GM18505 (cell line): ENCODE results near the gene NELL2.
A peak's percentile ranks its signal among the peaks of the same experiment; 100 is the strongest.
"Not testable (repeated sequence)": the region's sequence is repeated elsewhere in the genome, so short reads cannot be mapped to it uniquely, and the experiment has no call there.

Experiments used
- ATAC-seq: cut with Tn5 transposase; IDR thresholded peaks from one replicate; pipeline ENCODE4 v1.9.1; 2021; ENCODE audit not compliant: unreplicated experiment
- POLR2A ChIP-seq: IDR thresholded peaks from 4 replicates; pipeline ENCODE4 v1.6.1; 2011; ENCODE audit warnings: borderline replicate concordance; ENCODE audit not compliant: insufficient read depth, insufficient read length; ENCODE audit errors: extremely low read depth

NELL2 gene

DNA sequence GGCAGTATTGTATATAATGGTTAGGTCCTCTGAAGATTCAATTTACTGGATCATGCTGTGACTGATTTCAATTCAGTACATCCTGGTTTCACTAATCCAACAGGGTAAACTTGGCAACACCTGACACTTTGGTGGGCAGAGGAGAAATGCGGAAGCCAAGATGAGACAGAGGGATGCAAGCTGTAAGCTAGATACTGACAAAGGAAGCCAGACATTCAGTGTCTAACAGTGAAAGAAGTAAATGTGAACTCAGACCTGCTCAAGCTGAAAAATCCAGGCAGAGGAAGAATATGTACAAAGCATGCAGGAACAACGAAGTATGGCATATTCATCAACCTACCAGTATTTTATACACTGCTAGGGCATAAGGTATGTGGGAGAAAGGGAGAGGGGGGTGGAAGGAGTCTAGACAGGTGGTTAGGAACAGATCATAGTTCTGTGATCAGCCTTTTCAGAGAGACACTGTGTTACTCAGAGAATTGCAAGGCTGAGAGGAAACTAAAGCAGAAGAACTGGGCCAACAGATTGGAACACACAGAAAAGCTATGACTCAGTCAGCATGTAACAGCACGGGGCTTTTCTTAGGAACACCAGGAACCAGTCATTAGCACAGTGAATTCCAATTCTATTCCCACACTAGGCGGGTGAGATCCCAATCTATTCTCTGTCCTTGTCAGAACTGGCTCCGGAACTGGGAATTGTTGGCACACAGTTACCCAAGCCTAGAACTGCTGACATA, 40.3 kb downstream of the NELL2 start:
- no peak for TF ChIP-seq POLR2A
- no peak for ATAC-seq

GRCh38 chr12:44834996-44835395, 41.1 kb downstream of the NELL2 start:
- not testable (repeated sequence) for ATAC-seq

DNA sequence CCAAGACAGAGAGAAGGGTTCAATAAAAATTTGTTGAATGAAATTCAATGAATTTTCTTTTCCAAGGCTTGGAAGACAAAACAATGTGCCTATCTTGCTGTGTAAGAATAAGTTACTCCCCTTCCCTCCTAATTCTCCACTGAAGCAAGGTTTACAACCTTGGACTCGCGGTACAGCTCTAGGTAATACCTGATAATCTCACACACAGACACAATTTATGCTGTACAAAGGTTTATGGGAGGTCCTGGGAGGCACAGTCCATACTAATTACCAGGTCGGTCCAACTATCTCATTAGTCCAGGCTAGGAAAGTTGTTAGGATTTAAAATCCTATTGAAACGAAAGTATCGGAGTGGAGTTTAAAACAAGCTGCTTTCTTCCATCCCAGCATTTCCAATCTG, 42.6 kb downstream of the NELL2 start:
- ATAC-seq, result no peak
- TF ChIP-seq POLR2A, result no peak

GRCh38 chr12:44830566-44831055, 45.5 kb downstream of the NELL2 start:
- no peak for TF ChIP-seq POLR2A
- no peak for ATAC-seq

GRCh38 chr12:44829045-44829444, 47.1 kb downstream of the NELL2 start:
- no peak for ATAC-seq
- no peak for TF ChIP-seq POLR2A

GRCh38 chr12:44827832-44828438, 48.2 kb downstream of the NELL2 start:
- no peak for TF ChIP-seq POLR2A
- no peak for ATAC-seq

GRCh38 chr12:44821702-44822101, 54.4 kb downstream of the NELL2 start:
- ATAC-seq, result not testable (repeated sequence)

GRCh38 chr12:44819884-44820283, 56.2 kb downstream of the NELL2 start:
- TF ChIP-seq POLR2A, result no peak
- ATAC-seq, result no peak

- TF ChIP-seq POLR2A, result no peak
- ATAC-seq, result no peak
Observed at GRCh38 chr12:44817687-44818086, 58.4 kb downstream of the NELL2 start.

GRCh38 chr12:44816446-44817017, 59.6 kb downstream of the NELL2 start:
- ATAC-seq, result no peak
- no peak for TF ChIP-seq POLR2A

GRCh38 chr12:44812062-44812461, 64.1 kb downstream of the NELL2 start:
- TF ChIP-seq POLR2A, result no peak
- ATAC-seq, result peak; percentile 66

DNA sequence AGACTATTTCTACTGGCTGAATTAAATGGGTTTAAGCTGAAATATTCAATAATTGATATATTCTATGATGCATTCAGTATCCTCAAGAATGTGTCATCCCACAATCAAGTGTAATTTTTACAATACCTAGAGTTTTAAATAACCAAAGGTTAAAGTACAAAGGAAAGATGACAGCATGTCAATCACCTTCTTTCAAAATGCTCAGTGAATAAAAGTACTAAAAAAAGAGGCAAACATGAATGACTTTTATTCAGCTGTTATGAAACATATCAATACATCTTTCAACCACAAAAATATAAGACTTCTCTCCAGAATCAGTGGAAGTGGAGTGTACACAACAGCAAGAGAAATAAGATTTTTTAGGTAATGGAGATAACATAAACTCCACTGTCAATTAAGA, 72.0 kb downstream of the NELL2 start:
- TF ChIP-seq POLR2A, result no peak
- no peak for ATAC-seq

DNA sequence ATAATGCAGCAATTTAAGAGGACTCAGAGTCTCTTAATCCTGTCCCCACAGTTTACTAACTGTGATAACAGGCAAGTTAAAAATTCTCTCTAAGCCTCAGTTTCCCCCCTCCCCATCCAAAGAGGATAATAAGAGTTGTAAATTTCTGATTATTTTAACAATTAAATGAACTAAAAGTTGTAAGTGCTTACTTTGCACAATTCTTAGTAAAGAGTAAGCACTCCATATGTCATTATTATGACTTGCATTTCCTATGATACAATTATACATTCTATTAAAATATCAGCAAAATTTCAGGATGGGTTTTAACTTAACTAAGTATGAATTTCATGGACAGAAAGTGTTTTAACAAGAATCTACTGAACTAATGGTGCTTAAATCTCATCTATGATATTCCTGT, 80.1 kb downstream of the NELL2 start:
- no peak for ATAC-seq
- TF ChIP-seq POLR2A, result no peak

DNA sequence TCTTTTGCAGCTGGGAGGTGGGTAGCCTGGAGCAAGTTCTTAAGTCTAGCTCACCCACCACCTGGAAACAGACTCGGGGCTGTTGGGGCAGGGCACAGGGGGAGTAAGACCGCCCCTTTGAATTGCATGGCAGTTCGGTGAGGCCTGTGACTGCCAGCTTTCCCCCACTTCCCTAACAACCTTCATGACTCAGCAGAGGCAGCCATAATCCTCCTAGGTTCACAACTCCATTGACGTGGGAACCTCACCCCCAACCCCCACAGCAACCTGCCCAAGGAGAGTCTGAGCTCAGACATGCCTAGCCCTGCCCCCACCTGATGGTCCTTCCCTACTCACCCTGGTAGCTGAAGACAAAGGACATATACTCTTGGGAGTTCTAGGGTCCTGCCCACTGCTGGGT, 87.4 kb downstream of the NELL2 start:
- ATAC-seq, result no peak
- no peak for TF ChIP-seq POLR2A
